Right kidney (tissue), 1 donor: ENCODE data around the gene TESMIN.

Experiments
- DNase-seq: peaks from one replicate; pipeline ENCODE4 v3.0.0-alpha.2; 2016

Gene TESMIN

GRCh38 chr11:68683536-68684384, 67.6 kb downstream of the TESMIN start:
- DNase-seq, result no peak

- no peak for DNase-seq
Observed at GRCh38 chr11:68683121-68683520, 68.2 kb downstream of the TESMIN start.

GRCh38 chr11:68682531-68682961, 68.8 kb downstream of the TESMIN start:
- no peak for DNase-seq

GRCh38 chr11:68680541-68681231, 70.6 kb downstream of the TESMIN start:
- no peak for DNase-seq

GRCh38 chr11:68678031-68678441, 73.3 kb downstream of the TESMIN start:
- no peak for DNase-seq

- DNase-seq, result no peak
Observed at GRCh38 chr11:68677432-68677831, 73.9 kb downstream of the TESMIN start.

- no peak for DNase-seq
Observed at GRCh38 chr11:68674461-68674860, 76.9 kb downstream of the TESMIN start.

GRCh38 chr11:68673991-68674390, 77.3 kb downstream of the TESMIN start:
- no peak for DNase-seq

- DNase-seq, result no peak
Observed at GRCh38 chr11:68673306-68673945, 77.9 kb downstream of the TESMIN start.

- no peak for DNase-seq
Observed at GRCh38 chr11:68670208-68670992, 80.9 kb downstream of the TESMIN start.

- no peak for DNase-seq
Observed at GRCh38 chr11:68669301-68670090, 81.8 kb downstream of the TESMIN start.

- DNase-seq, result no peak
Observed at GRCh38 chr11:68667511-68668500, 83.5 kb downstream of the TESMIN start.

- DNase-seq, result no peak
Observed at GRCh38 chr11:68666849-68667248, 84.5 kb downstream of the TESMIN start.

- DNase-seq, result no peak
Observed at GRCh38 chr11:68665436-68665835, 85.9 kb downstream of the TESMIN start.

GRCh38 chr11:68664906-68665305, 86.4 kb downstream of the TESMIN start:
- DNase-seq, result no peak

- DNase-seq, result no peak
Observed at GRCh38 chr11:68664141-68664540, 87.2 kb downstream of the TESMIN start.

- DNase-seq, result no peak
Observed at GRCh38 chr11:68663482-68664010, 87.8 kb downstream of the TESMIN start.

- DNase-seq, result no peak
Observed at GRCh38 chr11:68661697-68662603, 89.4 kb downstream of the TESMIN start.

GRCh38 chr11:68661014-68661413, 90.3 kb downstream of the TESMIN start:
- DNase-seq, result no peak
